MCF 10A (cell line): ENCODE measurements around the gene SMIM1. TPM values are rescaled to one million over a fixed set of nuclear protein-coding genes. Genes with fewer than 3 reads are reported as not detected.

Experiments used
- BruUV-seq: library from RNA; stranded (reverse); fragments of 400-500 nt; replicated peaks from 2 replicates; lab custom pipeline; 2021; lab: Mats Ljungman, UMichigan
- CTCF ChIA-PET: fragments of 300-600 bp; sonication (Branson Sonifier 250); formaldehyde crosslinking; extraction: SDS; loops from one replicate; lab custom pipeline; 2021; ENCODE audit warnings: antibody characterized with exemption, inconsistent platforms; lab: Yijun Ruan, JAX
- POLR2A ChIA-PET: fragments of 300-600, 350-650 bp; sonication (Branson Sonifier 250); formaldehyde crosslinking; extraction: SDS; loops from one replicate; lab custom pipeline; 2020; ENCODE audit warnings: antibody characterized with exemption, inconsistent platforms; lab: Yijun Ruan, JAX
- DNase-seq: peaks from one replicate; pipeline ENCODE4 v3.0.0-alpha.2; 2018; ENCODE audit not compliant: unreplicated experiment
- H3K27ac Mint-ChIP-seq: one replicate; pipeline ENCODE4 v1.8.0; 2022; ENCODE audit warnings: mild to moderate bottlenecking, low read depth, mixed read lengths; ENCODE audit not compliant: unreplicated experiment
- H3K27me3 Mint-ChIP-seq: one replicate; pipeline ENCODE4 v1.8.0; 2022; ENCODE audit warnings: mixed read lengths; ENCODE audit not compliant: insufficient read depth, unreplicated experiment
- H3K36me3 Mint-ChIP-seq: one replicate; pipeline ENCODE4 v1.8.0; 2022; ENCODE audit warnings: mild to moderate bottlenecking, moderate library complexity, mixed read lengths; ENCODE audit not compliant: insufficient read depth, unreplicated experiment
- H3K4me1 Mint-ChIP-seq: one replicate; pipeline ENCODE4 v1.8.0; 2022; ENCODE audit warnings: mixed read lengths; ENCODE audit not compliant: insufficient read depth, unreplicated experiment
- H3K4me3 Mint-ChIP-seq: one replicate; pipeline ENCODE4 v1.8.0; 2022; ENCODE audit warnings: mild to moderate bottlenecking, moderate library complexity, mixed read lengths; ENCODE audit not compliant: unreplicated experiment
- H3K9me3 Mint-ChIP-seq: one replicate; pipeline ENCODE4 v1.8.0; 2022; ENCODE audit warnings: mixed read lengths; ENCODE audit not compliant: unreplicated experiment
- CTCF ChIP-seq: fragments of 200-600 bp; IDR thresholded peaks from one replicate; pipeline ENCODE4 v1.8.0; 2022; ENCODE audit warnings: antibody characterized with exemption, mild to moderate bottlenecking; ENCODE audit not compliant: unreplicated experiment
- intact Hi-C: fragments of 100-400 bp; cut with micrococcal nuclease; formaldehyde crosslinking; loops from 2 replicates; pipeline ENCODE4 v1.14.1; 2022
- total RNA-seq: library from RNA; stranded (reverse); gene quantifications from 2 replicates; pipeline ENCODE4 v1.2.3, GENCODE V29; 2022

SMIM1 gene
- total RNA-seq, 1 experiment from 2014 or later = not detected

GRCh38 chr1:3772027-3772714 lies 378 bp upstream of the SMIM1 start:
- H3K27ac Mint-ChIP-seq = no peak overlapping the region
- H3K4me3 Mint-ChIP-seq = peak overlapping the region; percentile 62
- H3K27me3 Mint-ChIP-seq = no peaks in the 10 kb centered on the region

GRCh38 chr1:3773572-3774275 lies 1.2 kb downstream of the SMIM1 start:
- intact Hi-C loops = no loop called here
- Mint-ChIP-seq H3K9me3 (no peaks in the 10 kb centered on the region), H3K36me3 (no peaks in the 10 kb centered on the region), H3K4me1 (no peaks in the 10 kb centered on the region), H3K27me3 (no peaks in the 10 kb centered on the region), H3K4me3 (peak overlapping the region; percentile 62), H3K27ac (no peak overlapping the region)
- POLR2A ChIA-PET = interaction anchor here (0.8 to 1.5 kb wide), 2 partner anchors 20 to 23 kb away, joined by 3 to 8 read pairs; partner anchors contain the start of gene LRRC47
- no peak for DNase-seq
- no peak for TF ChIP-seq CTCF
- CTCF ChIA-PET = interaction anchor here (0.9 kb wide), 1 partner anchor 20 kb away, joined by 5 read pairs; no protein-coding TSS in a partner anchor
- no TSS peak for BruUV-seq

More at GRCh38 chr1:3772027-3772714, 378 bp upstream of the SMIM1 start:
- no peak for TF ChIP-seq CTCF
- peak; percentile 81 for DNase-seq
- intact Hi-C loops = no loop called here
- ChIA-PET CTCF (no interaction called here), POLR2A (no interaction called here)
- Mint-ChIP-seq H3K4me1 (no peaks in the 10 kb centered on the region), H3K36me3 (no peaks in the 10 kb centered on the region), H3K9me3 (no peaks in the 10 kb centered on the region)
- BruUV-seq = no TSS peak

GRCh38 chr1:3774276-3774945 lies 1.9 kb downstream of the SMIM1 start:
- intact Hi-C loops = no loop called here
- H3K27me3 Mint-ChIP-seq = no peaks in the 10 kb centered on the region
- no peak overlapping the region for H3K27ac Mint-ChIP-seq
- no peak for TF ChIP-seq CTCF
- ChIA-PET POLR2A (interaction anchor here (0.6 to 1.9 kb wide), 4 partner anchors 19 to 118 kb away, joined by 3 to 8 read pairs (median 6); partner anchors contain the start of gene LRRC47), CTCF (interaction anchor here (0.5 to 0.9 kb wide), 2 partner anchors 19 to 331 kb away, joined by 3 to 5 read pairs; no protein-coding TSS in a partner anchor)
- DNase-seq = no peak
- H3K9me3 Mint-ChIP-seq = no peaks in the 10 kb centered on the region
- no TSS peak for BruUV-seq
- H3K4me3 Mint-ChIP-seq = no peak overlapping the region
- H3K4me1 Mint-ChIP-seq = no peaks in the 10 kb centered on the region
- peaks cover 6% of the 10 kb centered on the region for H3K36me3 Mint-ChIP-seq
